Measurements from ENCODE around the gene FBXL7.

Gene FBXL7

DNA sequence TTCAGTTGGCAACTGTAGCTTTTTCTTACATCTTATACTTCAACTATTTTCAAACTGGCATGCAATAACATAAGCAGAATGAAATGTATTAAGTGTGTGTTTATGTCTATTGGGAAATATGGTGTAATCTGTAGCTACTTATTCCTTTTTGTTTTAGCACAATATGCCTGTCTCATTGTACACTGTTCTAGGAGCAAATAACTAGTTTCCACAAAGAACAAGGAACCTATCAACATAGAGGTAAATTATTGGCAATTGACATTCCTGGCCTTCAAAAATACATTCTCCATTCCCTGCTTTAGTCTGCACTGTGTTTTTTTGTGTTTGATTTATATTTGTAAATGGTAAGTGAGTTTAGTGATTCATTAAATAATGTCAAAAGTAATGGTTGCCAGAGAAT, 75.7 kb downstream of the FBXL7 start:
- TF ChIP-seq, protein P1, sequence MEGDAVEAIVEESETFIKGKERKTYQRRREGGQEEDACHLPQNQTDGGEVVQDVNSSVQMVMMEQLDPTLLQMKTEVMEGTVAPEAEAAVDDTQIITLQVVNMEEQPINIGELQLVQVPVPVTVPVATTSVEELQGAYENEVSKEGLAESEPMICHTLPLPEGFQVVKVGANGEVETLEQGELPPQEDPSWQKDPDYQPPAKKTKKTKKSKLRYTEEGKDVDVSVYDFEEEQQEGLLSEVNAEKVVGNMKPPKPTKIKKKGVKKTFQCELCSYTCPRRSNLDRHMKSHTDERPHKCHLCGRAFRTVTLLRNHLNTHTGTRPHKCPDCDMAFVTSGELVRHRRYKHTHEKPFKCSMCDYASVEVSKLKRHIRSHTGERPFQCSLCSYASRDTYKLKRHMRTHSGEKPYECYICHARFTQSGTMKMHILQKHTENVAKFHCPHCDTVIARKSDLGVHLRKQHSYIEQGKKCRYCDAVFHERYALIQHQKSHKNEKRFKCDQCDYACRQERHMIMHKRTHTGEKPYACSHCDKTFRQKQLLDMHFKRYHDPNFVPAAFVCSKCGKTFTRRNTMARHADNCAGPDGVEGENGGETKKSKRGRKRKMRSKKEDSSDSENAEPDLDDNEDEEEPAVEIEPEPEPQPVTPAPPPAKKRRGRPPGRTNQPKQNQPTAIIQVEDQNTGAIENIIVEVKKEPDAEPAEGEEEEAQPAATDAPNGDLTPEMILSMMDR (IDR thresholded peaks at IDR 0.05; ENCODE audit: low read depth, low read length, missing control alignments) = no peak
- no peak for DNase-seq (ENCODE audit: extremely low read depth, low read depth)
- H3K4me3 ChIP-seq (replicated peaks; ENCODE audit: low read depth, low read length) = no peak overlapping the region

DNA sequence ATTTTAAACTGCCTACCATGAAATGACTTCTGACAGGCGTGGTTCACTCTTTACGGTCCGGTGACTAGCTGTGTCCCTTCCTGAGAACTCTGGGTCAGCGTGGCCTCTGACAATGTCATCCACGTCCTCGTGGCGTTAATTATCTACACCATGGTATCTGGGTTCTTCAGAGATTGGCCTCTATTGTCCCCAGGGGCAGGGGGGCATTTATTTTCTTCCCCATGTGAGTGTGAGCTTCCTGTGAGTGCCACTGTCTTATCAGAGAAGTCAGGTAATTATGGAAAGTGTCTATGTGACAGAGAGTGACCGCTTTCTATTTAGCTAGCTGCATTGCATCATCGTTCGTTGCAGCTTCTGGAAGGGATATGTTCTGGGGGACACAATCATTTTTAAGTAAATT, 77.2 kb downstream of the FBXL7 start:
- DNase-seq (ENCODE audit: extremely low read depth, low read depth) = no peak
- TF ChIP-seq, protein P1 (IDR thresholded peaks at IDR 0.05; ENCODE audit: low read depth, low read length, missing control alignments) = no peak
- H3K4me3 ChIP-seq (replicated peaks; ENCODE audit: low read depth, low read length) = no peak overlapping the region

DNA sequence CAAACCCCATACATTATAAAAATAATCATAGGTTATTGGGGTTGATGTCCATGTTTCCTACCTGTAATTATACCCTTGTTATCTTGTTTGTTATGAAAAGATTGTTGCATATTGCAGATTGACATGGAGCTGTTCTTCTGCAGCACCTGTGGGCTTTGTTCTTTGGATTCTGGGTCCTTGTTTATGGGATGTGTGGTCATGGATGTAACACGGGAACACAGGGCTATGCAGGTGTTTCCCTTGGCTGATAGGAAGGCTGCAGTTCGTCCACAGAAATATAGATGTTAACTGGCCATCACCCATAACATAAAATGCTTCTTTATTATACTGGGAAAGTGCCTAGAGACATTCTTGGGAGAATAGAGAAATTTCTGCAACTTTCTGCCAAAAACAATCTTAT, 77.9 kb downstream of the FBXL7 start:
- DNase-seq (ENCODE audit: extremely low read depth, low read depth) = no peak
- TF ChIP-seq, protein P1 (IDR thresholded peaks at IDR 0.05; ENCODE audit: low read depth, low read length, missing control alignments) = no peak

DNA sequence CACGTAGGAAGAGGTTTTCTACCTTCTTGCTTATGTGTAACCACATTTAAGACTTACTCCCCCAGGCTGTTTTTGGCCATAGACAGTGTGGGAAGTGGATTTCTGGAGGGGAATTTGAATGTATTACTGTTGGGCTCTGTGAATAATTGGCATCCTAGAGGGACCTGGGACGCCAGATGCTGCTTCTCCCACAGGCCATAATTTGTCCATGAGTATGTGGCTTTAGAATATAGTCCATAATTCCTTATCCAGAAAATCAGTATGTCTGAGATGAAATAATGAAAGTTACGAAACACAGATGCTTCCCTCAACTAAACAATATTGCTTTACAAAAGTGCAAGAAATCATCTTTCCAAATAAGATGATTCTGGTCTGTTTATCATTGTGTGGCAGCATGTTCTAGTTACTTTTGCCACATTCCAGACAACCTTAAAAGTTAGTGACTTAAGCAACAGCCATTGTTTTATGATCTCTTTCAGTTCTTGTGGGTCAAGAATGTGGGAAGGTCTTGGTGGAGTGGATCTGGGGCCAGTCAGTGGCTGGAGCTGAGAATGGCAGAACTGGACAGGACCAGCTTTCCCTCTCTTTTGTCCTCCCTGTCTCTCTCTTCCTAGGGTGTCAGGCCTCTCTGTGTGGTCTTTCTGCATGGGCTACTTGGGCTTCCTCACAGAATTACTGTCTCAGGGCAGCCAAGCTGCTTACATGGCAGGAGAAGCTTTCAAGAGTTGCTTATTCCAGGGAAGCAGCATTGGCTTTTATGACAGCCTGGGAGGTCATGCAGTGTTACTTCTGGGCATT, 79.4 kb downstream of the FBXL7 start:
- no peak overlapping the region for H3K4me3 ChIP-seq (replicated peaks; ENCODE audit: low read depth, low read length)
- TF ChIP-seq, protein P1 (IDR thresholded peaks at IDR 0.05; ENCODE audit: low read depth, low read length, missing control alignments) = no peak
- DNase-seq (ENCODE audit: extremely low read depth, low read depth) = no peak

More for the DNA sequence above, 77.9 kb downstream of the FBXL7 start:
- no peak overlapping the region for H3K4me3 ChIP-seq (replicated peaks; ENCODE audit: low read depth, low read length)

DNA sequence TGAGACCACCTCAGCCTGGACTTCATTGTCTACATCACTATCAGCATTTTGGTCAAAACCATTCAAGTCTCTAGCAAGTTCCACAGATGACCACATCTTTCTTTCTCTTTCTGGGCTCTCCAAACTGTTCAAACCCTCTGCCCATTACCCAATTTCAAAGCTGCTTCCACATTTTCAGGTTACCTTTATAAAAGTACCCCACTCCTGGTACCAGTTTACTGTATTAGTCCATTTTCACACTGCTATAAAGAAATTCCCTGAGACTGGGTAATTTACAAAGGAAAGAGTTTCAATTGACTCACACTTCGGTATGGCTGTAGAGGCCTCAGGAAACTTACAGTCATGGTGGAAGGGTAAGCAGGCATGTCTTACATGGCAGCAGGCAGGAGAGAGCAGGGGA, 84.5 kb downstream of the FBXL7 start:
- H3K4me3 ChIP-seq (replicated peaks; ENCODE audit: low read depth, low read length) = no peak overlapping the region
- TF ChIP-seq, protein P1 (IDR thresholded peaks at IDR 0.05; ENCODE audit: low read depth, low read length, missing control alignments) = no peak
- DNase-seq (ENCODE audit: extremely low read depth, low read depth) = no peak

DNA sequence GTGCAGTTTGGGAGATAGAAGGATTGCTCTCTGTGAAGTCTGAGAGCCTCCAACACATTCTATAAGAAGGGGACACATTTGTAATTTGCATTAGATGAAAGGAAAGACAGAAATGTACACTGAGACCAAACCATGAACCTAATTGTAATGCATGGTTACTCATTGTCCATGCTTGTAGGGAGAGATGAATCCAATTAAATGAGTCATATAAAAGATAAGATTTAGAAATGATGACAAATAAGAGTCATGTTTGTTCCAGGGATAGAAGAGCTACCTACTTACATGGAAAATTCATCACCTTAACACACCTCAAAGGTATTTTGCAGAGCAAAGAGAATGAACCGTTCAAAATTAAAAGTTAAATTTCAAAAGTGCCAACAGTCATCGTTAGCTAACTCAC, 85.1 kb downstream of the FBXL7 start:
- no peak overlapping the region for H3K4me3 ChIP-seq (replicated peaks; ENCODE audit: low read depth, low read length)
- TF ChIP-seq, protein P1 (IDR thresholded peaks at IDR 0.05; ENCODE audit: low read depth, low read length, missing control alignments) = no peak
- DNase-seq (ENCODE audit: extremely low read depth, low read depth) = no peak
